Neural progenitor cell (in vitro differentiated cells): ENCODE measurements around the gene TRAK1.

ENCODE experiments used
- CTCF ChIP-seq: fragments of 200-600 bp; sonication (generic); IDR thresholded peaks from 2 replicates; pipeline ENCODE4 v1.5.1; 2017; ENCODE audit warnings: antibody characterized with exemption, mild to moderate bottlenecking
- EZH2phosphoT487 ChIP-seq: fragments of 200-600 bp; sonication (generic); IDR thresholded peaks from 2 replicates; pipeline ENCODE4 v1.6.1; 2017; ENCODE audit warnings: antibody characterized with exemption

DNA sequence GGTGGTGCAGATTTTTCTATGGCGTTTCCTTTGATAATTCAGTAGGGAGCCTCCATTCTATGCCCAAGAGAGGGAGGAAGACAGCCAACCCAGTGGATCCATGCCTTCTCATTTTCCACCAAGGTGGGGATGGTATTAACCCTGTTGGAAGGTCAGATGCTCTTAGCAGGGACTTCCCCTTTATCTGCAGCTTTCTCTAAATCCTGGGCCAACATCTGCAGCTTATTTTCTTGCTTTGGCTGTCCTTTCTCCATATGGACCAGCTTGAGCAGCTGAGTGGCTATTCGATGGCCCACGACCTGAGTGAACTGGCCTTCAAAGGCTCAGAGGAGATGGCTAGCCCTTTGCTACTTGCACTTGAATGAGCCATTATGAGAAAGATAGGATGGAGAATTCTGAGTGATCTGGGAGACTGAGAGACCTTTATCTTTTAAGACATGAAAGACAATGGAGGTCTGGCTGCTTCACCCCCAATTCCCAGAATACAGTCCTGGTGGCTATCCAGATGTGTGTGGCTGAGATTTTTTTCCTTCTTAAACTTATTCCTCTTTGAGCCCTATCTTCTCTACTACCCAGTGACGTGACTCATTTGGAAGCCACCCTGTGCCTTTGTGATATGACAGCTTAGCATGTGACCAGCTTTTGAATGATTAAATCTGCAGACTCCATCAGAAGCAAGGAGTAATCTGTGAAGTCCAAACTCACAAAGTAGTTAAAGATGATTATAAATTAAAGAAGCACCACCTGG, 39.6 kb upstream of the TRAK1 start:
- no peak for TF ChIP-seq CTCF
- TF ChIP-seq EZH2phosphoT487: no peak
